HG03045 (cell line): ENCODE measurements around the gene C3orf49.
A peak's percentile ranks its signal among the peaks of the same experiment; 100 is the strongest.

Source experiments
- ATAC-seq: cut with Tn5 transposase; IDR thresholded peaks from one replicate; pipeline ENCODE4 v1.9.1; 2021; ENCODE audit warnings: mild to moderate bottlenecking, moderate library complexity; ENCODE audit not compliant: unreplicated experiment

Gene C3orf49

DNA sequence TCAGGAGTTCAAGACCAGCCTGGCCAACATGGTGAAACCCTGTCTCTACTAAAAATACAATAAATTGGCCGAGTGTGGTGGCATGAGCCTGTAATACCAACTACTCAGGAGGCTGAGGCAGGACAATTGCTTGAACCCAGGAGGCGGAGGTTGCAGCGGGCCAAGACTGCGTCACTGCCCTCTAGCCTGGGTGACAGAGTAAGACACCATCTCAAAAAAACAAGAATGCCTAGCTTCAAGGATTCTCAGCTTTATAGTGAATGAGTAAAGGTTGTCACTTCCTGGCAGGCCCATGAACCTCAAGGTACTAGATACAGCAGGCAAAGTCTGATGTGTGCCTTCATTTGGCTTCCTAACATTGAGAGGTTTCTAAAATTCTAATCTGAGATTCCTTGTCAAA, 30.1 kb downstream of the C3orf49 start:
- ATAC-seq, result no peak

DNA sequence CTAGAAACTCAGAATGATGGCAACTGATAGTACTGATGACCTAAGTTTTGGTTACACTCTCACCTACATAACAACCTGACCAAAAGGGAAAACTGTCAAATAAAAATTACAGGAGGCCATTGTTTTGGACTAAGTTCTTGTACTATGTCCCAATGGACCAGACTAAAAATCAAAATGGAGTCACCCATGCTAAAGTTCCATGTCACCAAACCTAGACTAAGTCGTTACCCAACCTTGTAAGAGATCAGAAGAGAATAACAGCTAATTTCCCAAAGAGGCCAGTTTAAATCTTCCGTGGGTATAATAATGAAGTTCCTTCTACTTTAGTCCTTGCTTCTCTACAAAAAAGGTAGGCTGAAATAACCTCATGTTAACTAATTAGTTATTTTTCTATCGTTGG, 32.2 kb downstream of the C3orf49 start:
- no peak for ATAC-seq

DNA sequence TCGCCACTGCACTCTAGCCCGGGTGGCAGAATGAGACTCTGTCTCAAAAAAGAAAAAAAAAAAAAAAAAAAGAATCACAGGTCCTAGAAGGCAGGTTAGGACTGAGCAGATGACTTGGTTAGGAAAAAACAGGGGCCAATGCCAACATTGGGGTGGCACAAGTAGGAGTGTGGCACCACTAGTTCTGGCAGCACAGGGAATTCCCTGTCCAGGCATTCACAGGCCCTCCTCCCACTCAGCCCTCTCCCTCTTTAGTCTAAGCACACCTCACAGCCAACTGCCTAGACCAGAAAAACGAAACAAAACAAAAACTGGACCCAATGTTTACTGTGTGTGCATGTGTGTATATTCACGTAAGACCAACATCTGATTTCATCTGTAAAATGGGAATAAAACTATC, 34.0 kb downstream of the C3orf49 start:
- ATAC-seq, result no peak

DNA sequence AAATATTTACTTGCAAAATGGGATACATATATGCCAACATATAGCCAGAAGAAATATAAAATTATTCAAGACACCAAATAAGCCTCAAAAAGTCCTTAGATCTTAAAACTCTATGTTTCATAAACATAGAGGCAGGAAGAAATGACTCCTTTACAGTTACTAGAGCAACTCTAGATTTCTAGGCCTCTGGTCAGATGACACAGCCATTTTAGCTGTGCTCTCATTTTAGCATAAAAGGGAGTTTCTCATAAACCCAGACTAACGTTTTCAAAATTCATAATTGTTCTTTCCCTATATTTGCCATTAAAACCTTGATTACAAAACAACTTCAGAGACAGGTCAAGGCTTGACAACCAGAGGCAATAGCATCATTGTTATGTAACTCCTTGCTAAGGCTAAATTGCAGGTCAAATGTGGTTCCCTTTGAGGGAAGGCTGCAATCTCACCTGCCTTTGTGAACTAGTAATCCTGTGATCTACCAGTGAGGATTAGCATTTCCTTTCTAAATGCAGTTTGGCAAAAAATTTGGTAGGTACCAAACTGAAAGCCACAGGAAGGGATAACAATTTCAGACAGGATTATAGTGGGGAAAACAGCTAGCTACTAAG, 36.3 kb downstream of the C3orf49 start:
- ATAC-seq, result no peak

DNA sequence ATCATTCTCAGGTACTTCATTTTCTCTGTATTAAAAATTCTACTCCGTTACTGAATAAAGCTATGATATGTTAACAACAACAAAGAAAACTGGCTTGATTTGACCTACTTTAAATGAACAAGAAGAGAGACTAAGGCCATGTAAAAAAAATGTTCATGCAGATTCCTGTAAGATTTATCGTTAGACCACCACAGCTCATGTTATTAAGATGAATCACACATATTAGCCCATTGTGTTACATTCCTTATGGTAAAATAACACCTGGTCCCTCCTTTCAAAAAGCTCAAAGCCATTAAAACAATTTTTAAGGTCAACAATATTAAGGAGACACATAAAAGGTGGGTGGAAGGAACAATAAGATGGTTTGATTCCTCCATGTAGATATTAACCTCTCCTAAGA, 38.2 kb downstream of the C3orf49 start:
- ATAC-seq, result no peak

DNA sequence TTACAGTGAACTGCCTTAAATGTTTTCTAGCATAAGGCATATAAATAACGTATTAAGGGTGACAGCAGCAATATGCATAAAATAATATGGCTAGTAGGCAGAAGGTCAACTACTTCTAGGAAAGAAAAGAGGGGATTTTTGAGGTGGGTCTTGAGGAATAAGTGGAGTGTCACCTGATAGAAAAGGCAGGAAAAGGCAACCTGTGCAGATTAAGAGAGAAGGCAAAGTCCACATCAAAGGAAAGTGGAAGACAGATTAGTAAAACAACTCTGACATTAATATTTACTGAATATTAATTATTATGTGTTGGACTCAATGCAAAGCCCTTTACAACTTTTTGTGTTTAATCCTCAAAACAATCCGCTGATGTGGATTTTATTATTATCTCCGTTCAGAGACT, 41.7 kb downstream of the C3orf49 start:
- ATAC-seq, result no peak

DNA sequence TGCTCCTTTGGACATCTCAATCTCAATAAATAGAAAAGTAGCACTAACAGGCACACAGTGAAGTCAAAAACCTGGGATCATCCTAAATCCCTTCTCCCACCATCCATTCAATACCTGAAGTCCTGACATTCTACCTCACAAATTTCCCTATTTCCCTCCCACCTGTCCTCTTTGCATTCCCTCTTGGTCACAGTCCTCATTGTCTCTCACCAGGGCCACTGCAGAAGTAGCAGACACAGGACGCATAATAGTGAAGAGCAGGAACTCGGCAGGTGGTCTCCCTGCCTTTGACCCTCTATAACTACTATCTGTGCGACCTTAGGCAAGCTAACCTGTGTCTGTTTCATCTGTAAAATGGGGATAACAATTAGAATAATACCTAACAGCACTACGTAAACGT, 42.2 kb downstream of the C3orf49 start:
- ATAC-seq, result no peak

DNA sequence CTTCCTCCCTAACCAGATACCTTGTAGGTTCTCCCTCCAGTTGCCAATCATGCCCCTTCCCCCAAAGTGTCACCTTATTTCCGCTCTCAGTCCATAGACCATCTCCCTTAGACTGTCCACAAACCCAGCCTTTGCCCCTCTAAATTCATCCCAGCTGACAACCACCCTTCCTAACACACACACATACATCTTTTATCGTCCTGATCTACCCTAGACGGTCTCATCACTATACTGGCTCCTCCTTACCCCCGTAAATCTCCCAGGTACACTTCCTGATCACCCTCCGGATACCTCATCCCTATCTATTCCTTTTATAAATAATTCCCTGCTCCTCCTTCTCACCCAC, 43.7 kb downstream of the C3orf49 start:
- ATAC-seq, result no peak

DNA sequence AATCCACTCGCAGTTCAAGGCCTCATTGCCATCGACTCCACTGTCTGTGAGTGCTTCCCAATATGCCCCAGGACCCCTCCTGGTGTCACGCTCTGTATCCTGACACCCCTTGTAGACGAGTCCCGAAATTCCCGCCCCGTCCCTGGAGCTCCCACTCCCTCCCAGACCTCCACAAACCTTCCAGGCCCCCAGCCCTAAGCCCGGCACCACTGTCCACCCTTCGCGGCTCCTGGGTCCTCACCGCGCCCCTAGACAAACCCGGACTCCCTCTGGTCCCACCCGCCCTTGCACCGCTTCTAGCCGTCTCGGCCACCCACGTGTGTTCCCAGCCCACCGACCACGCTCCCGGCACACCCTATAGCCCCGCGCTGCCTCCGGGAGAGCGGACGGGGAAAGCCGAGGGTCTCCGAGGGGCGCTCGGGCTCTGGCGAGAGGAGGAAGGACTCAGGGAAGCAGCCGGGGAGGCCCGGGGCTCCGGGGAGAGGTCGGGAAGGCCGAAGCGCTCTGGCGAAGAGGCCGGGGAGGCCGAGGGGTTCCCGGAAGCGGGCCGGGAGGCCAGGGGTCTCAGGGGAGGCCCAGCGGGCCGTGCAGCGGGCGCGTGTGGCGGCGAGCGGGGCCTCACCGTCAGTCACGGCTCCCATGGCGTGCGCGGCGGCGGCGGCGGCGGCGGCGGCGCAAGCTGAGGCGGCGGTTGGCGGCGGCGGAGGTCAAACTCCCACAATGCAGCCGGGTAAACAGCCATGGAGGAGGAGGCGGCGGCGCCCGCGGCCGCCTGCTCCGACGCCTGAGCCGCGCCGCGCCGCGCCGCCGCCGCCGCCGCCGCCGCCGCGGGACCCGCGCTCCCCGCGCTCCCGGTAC, 44.3 kb downstream of the C3orf49 start, which contains the start of the genes ATXN7 and THOC7:
Gene ATXN7 (plus strand): TSS at position 718 of the 858 bp plus-strand sequence. CDS start 48,732 bp downstream, outside the sequence.
Gene THOC7 (minus strand): TSS at position 656 of the 858 bp plus-strand sequence. CDS start 15 bp downstream, at position 641.
- ATAC-seq, result peak; percentile 81

DNA sequence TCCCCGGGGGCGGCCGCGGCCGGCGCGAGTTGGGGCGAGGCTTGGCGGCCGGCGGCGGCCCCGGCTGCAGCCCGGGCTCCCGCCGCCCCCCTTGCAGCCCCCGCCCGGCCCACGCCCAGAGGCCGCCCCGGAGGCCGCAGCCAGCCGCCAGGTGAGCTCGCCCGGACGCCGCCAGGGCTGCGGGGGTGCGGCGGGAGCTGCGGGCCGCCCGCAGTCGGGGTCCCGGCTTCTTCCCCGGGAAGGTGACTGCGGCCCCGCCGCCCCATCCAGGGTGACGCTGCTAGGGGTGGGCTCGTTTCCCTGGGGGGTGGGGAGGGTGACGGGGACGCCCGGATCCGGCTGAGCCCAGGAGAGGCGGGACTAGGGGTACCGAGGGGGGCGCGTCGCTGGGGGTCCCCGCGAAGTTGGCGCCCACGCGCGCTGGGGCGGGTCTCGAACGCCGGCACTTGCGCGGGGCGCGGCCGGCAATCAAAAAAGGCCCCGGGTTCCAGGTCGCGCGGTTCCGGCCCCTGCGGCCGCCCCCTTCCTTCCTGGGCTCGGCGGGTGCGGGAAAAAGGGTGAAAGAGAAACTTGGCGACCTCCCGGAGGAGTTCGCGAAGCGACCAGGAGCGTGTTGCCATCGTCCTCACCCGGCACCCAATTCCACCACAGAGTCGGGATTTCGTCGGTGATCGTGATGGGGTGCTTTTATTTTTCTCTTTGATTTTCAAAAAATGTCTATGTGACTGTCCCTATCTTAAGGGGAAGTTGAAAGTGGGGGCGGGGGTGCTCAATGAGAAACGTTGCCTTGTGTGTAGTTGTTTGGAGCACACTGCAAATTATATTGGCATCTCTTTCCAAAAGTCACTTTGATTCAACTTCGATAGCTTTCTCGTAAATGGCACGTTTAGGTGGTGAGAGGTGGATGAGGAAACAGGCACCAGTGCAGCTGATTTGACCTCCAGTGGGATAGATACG, 45.2 kb downstream of the C3orf49 start:
- ATAC-seq, result peak; percentile 47

DNA sequence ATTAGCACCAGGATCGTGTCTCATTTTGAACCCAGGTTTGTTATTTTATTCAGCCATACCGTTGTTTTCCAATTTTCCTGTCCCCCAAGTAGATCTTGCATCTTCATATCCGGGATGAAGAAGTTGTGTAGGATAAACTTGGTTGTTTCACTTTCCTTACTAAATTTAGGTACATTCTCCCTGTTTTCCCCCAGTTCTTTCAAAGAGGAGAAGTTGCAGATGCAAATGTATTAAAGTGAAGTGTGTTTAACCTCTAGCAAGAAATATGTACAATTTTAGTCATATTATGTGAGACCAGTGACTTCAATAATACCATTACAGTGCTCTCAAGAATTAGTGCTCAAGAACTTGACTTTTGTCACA, 45.8 kb downstream of the C3orf49 start:
- no peak for ATAC-seq

DNA sequence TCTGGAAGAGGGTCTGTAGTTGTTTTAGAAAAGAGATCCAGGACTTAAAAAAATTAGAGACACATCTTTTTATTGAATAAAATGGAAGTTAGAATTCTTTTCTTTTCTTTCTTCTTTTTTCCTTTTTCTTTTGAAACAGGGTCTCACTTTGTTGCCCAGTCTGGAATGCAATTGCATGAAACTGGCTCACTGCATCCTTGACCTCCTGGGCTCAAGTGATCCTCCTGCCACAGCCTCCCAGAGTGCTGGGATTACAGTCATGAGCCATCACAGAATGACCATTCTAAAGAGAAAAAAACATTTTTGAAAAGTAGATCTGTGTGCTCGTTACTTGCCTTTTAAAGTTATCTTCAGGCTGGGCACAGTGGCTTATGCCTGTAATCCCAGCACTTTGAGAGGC, 48.1 kb downstream of the C3orf49 start:
- no peak for ATAC-seq

DNA sequence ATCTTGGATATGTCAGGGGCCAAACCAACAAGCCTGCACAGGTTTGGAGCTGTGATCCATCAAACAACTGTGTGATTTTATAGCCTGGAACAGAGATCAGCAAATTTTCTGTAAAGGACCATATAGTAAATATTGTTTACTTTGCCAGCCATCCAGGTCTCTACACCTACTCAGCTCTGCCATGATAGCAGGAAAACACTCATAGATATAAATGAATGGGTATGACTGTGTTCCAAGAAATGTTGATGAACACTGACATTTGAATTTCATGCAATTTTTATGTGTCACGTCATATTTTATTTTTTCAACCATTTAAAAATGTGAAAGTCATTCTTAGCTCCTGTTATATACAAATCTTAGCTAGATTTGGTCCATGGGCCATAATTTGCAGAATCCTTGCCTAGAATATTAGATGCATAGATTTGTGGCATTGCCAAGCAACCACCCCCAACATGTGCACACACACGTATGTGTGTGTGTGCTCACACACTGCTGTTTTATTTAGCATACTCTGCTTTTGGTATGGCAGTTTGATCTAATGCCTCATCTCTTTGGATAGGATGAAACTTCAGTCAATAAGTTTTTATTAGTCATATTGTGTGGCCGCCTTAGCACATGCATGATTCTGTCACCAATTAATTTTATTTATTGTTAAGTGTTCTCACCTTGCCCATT, 51.0 kb downstream of the C3orf49 start:
- no peak for ATAC-seq

DNA sequence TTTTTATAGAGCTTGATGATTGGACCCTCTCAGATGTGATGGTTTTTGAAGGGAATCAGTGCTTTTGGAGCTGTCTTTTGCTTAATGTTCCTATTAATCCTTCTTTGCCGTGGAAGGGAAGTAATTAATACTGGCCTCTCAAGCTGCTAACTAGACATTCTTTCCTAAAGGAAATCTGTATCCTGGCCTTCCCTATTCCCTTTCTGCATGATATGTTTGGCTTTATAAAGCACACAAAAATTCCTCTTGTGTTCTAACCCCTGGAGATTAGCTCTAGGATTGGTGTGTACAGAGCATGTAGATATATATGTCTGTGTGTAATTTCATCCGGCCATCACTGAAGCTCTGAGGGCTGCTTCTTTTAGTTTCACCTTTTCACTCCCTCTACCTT, 51.5 kb downstream of the C3orf49 start:
- no peak for ATAC-seq

DNA sequence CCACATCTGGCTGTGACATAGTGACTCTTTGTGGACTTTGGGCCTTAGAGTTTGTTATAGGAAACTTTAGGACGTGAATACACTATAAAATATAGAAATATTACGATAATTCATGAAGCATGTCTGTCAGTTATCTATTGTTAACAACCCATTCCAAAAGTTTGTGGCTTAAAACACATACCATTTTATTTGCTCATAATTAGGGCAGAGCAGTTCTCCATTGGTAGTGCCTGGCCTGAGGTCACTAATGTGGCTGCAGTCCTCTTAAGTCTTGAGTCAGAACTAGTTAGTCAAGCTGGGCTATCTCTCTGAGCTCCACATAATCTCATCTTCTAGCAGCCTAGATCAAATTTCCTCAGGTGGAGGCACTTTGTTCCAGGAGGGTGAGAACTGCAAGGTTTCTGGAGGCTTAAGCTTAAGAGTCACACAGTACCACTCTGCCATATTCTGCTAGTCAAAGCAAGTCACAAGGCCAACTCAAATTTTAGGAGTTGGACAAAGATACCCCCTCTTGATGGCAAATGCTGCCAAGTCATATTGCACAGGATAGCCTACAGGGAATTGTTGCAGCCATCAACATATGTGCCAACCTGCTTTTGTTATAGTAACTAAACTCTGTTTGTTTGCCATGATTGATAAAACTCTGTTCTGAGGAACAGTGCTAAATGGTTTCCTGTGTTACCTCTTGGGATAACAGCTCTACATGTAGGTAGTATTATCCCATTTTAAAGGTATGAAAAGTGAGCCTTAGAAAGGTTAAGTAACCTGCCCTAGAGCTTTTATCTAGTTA, 53.2 kb downstream of the C3orf49 start:
- ATAC-seq, result no peak

DNA sequence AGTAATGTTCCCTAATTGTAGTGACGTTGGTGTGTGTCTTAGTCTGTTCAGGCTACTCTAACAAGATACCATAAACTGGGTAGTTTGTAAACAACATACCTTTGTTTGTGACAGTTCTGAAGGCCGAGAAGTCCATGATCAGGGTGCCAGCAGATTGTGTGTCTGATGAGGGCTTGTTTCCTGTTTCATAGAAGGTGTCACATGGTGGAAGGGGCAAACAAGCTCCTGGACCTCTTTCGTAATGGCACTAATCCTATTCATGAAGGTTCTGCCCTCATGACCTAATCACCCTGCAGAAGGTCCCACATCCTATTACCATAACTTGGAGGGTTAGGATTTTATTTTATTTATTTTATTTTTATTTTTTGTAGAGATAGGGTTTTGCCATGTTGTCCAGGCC, 55.7 kb downstream of the C3orf49 start:
- no peak for ATAC-seq

DNA sequence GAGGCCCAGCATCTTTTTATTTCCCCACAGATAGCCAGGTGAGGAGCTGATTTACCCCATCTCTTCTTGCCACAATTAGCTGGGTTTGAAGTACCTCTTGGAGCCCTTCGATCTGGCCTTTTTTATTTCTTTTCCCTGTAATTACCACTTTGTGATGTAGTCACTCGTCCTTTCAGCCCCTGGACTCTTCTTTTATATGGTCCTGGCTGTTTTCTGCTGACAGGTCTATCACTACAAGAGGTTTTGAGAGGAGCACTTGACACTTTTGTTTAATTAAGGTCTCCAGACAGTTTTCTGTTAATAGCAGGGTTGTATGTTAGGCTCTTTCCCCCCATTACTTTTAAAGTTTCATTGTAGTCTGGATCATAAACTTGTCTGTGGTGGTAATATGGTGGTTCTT, 56.4 kb downstream of the C3orf49 start:
- no peak for ATAC-seq

DNA sequence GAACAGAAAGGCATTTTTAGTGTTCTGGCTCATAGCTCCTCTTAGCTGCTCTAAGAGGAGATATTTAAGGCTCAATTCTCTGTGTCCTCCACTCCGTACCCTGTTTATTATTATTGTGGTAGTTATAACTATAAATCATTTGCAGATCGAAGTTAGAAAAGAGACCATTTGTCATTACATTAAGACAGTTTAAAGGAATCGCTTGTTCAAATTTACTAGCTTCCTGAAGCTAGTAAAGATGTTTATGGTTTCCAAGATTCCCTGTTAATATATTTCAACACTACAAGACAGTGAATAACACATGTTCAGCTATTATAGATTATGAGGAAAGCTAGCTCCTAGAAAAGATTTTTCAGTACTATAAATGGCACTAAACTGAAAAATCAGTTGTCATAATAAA, 57.2 kb downstream of the C3orf49 start:
- no peak for ATAC-seq

DNA sequence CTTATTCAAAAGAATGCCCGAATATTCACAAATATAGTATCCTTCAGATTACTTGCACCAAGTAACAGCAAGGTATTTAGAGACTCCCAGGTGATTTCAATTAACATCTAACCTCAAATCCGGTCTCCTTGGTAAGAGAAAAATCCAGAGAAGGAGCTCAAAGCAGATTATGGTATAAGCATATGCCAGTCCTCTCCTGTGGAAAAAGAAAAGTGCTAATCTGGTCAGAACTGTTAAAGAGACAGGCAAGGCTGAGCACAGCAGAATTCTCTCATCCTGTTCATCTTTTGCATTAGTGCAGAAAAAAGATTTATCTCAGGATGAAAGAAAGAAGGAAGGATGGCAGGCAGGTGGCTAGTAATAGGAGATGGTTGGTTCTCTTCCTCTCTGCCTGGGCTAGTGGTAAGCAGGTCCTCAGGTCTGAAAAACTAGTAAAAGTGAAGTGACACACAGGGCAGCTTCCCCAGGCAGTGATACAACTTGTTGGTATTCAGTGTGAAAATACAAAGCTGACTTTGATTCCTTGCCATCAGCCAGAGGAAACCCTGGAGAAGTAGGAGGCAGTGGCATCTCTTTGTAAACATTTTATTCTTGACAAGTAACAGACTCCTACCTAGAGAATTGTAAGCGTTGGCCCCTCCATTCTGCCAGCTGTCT, 58.8 kb downstream of the C3orf49 start:
- no peak for ATAC-seq
